NCI-H146 treated with DMSO at 0.1 percent for 48 hours (cell line): ENCODE data around the gene ZNF385A.

Experiments
- DNase-seq: peaks from one replicate; lab custom pipeline; 2025; ENCODE audit not compliant: unreplicated experiment; lab: John Stamatoyannopoulos, UW

Gene ZNF385A

GRCh38 chr12:54375259-54375579, 9.3 kb downstream of the ZNF385A start:
- no peak for DNase-seq

- DNase-seq = peak; percentile 23
Measured at GRCh38 chr12:54374562-54375258, 9.8 kb downstream of the ZNF385A start.

GRCh38 chr12:54373649-54374561, 10.6 kb downstream of the ZNF385A start:
- DNase-seq = no peak

GRCh38 chr12:54372113-54372806, 12.3 kb downstream of the ZNF385A start:
- DNase-seq = no peak

- DNase-seq = no peak
Measured at GRCh38 chr12:54371328-54372112, 13.0 kb downstream of the ZNF385A start.

- no peak for DNase-seq
Measured at GRCh38 chr12:54370171-54370730, 14.3 kb downstream of the ZNF385A start.

GRCh38 chr12:54369597-54370131, 14.9 kb downstream of the ZNF385A start:
- no peak for DNase-seq

- DNase-seq = peak; percentile 63
Measured at GRCh38 chr12:54368709-54369596, 15.6 kb downstream of the ZNF385A start.

GRCh38 chr12:54368025-54368708, 16.4 kb downstream of the ZNF385A start:
- DNase-seq = no peak

- no peak for DNase-seq
Measured at GRCh38 chr12:54364413-54364812, 20.1 kb downstream of the ZNF385A start, which contains the start of gene GPR84. GPR84 (minus strand) TSS chr12:54364486; CDS start chr12:54363851, 635 bp downstream.

- DNase-seq = no peak
Measured at GRCh38 chr12:54363618-54364017, 20.9 kb downstream of the ZNF385A start.

- no peak for DNase-seq
Measured at GRCh38 chr12:54363047-54363446, 21.5 kb downstream of the ZNF385A start.

GRCh38 chr12:54360717-54361456, 23.6 kb downstream of the ZNF385A start:
- peak; percentile 55 for DNase-seq

- no peak for DNase-seq
Measured at GRCh38 chr12:54359762-54360351, 24.7 kb downstream of the ZNF385A start.

- DNase-seq = peak; percentile 99
Measured at GRCh38 chr12:54358945-54359761, 25.4 kb downstream of the ZNF385A start.

GRCh38 chr12:54358191-54358944, 26.2 kb downstream of the ZNF385A start:
- DNase-seq = peak; percentile 72
